ENCODE data around the gene MAP4K2. TPM values are rescaled to one million over a fixed set of nuclear protein-coding genes. Genes with fewer than 3 reads are reported as not detected.

The MAP4K2 gene
- total and polyA plus RNA-seq, 2 donors from 2014 or later = 12.5 to 15.4 TPM

- Histone ChIP-seq H3K27me3 (ENCODE audit: control insufficient read depth, insufficient read depth, low read length) (peaks cover 6% of the 10 kb centered on the region), H3K4me1 (ENCODE audit: control insufficient read depth in 2 of 3, insufficient read depth in 2 of 3, low read depth in 1 of 3, low read length in 3 of 3) (peaks cover 0 to 10% (median 3%) of the 10 kb centered on the region in 3 donors), H3K27ac (ENCODE audit: low read depth in 2 of 2, low read length in 2 of 2) (peak within 1 kb of the TSS; percentile 85 to 92), H3K4me3 (ENCODE audit: low read length in 3 of 3) (peak within 1 kb of the TSS in 2 of 3 donors; percentile 48 to 50), H3K9me3 (ENCODE audit: control insufficient read depth in 2 of 3, insufficient read depth in 1 of 3, low read length in 3 of 3) (no peaks in the 10 kb centered on the region), H3K9ac (ENCODE audit: low read length in 3 of 3) (no peak within 1 kb of the TSS), H3K36me3 (ENCODE audit: control insufficient read depth in 2 of 3, insufficient read depth in 3 of 3, low read length in 3 of 3) (no peaks in the 10 kb centered on the region)
- intact Hi-C loops (cut with DNase I) = no loop called here
- no peak for FAIRE-seq
- peak in 2 of 5 donors; percentile 84 to 93 for DNase-seq
- TF ChIP-seq CTCF (IDR thresholded peaks at IDR 0.05; ENCODE audit: borderline replicate concordance, extremely low read depth, insufficient read depth) = peak; percentile 40
Measured at GRCh38 chr11:64743591-64744543, 59.1 kb downstream of the MAP4K2 start, which contains the start of gene RASGRP2. RASGRP2 (minus strand) TSS chr11:64744142; CDS start chr11:64742866, 1,276 bp downstream.

- peak; percentile 56 for TF ChIP-seq CTCF (IDR thresholded peaks at IDR 0.05; ENCODE audit: borderline replicate concordance, extremely low read depth, insufficient read depth)
- FAIRE-seq (no peak), DNase-seq (peak; percentile 40 to 96 (median 58))
- H3K4me3 ChIP-seq (ENCODE audit: low read length in 3 of 3) = peak overlapping the region in 2 of 3 donors; percentile 48 to 56
- no peaks in the 10 kb centered on the region for H3K36me3 ChIP-seq (ENCODE audit: control insufficient read depth in 2 of 3, insufficient read depth in 3 of 3, low read length in 3 of 3)
- H3K9ac ChIP-seq (ENCODE audit: low read length in 3 of 3) = no peak overlapping the region
- no peaks in the 10 kb centered on the region for H3K9me3 ChIP-seq (ENCODE audit: control insufficient read depth in 2 of 3, insufficient read depth in 1 of 3, low read length in 3 of 3)
- peak overlapping the region; percentile 5 to 67 for H3K27ac ChIP-seq (ENCODE audit: low read depth in 2 of 2, low read length in 2 of 2)
- peaks cover 6% of the 10 kb centered on the region for H3K27me3 ChIP-seq (ENCODE audit: control insufficient read depth, insufficient read depth, low read length)
- intact Hi-C loops (cut with DNase I) = no loop called here
- H3K4me1 ChIP-seq (ENCODE audit: control insufficient read depth in 2 of 3, insufficient read depth in 2 of 3, low read depth in 1 of 3, low read length in 3 of 3) = peaks cover 0 to 10% (median 3%) of the 10 kb centered on the region in 3 donors
Measured at GRCh38 chr11:64742889-64743590, 60.0 kb downstream of the MAP4K2 start.

- Histone ChIP-seq H3K9ac (ENCODE audit: low read length in 3 of 3) (no peak overlapping the region), H3K27me3 (ENCODE audit: control insufficient read depth, insufficient read depth, low read length) (peaks cover 6% of the 10 kb centered on the region), H3K36me3 (ENCODE audit: control insufficient read depth in 2 of 3, insufficient read depth in 3 of 3, low read length in 3 of 3) (no peaks in the 10 kb centered on the region), H3K4me1 (ENCODE audit: control insufficient read depth in 2 of 3, insufficient read depth in 2 of 3, low read depth in 1 of 3, low read length in 3 of 3) (peaks cover 0 to 10% (median 3%) of the 10 kb centered on the region in 3 donors), H3K27ac (ENCODE audit: low read depth in 2 of 2, low read length in 2 of 2) (peak overlapping the region; percentile 5 to 51), H3K4me3 (ENCODE audit: low read length in 3 of 3) (peak overlapping the region in 2 of 3 donors; percentile 48 to 56), H3K9me3 (ENCODE audit: control insufficient read depth in 2 of 3, insufficient read depth in 1 of 3, low read length in 3 of 3) (no peaks in the 10 kb centered on the region)
- DNase-seq = peak in 4 of 5 donors; percentile 54 to 84 (median 66)
- no peak for TF ChIP-seq CTCF (IDR thresholded peaks at IDR 0.05; ENCODE audit: borderline replicate concordance, extremely low read depth, insufficient read depth)
- no peak for FAIRE-seq
- intact Hi-C loops (cut with DNase I) = no loop called here
Measured at GRCh38 chr11:64742087-64742888, 60.7 kb downstream of the MAP4K2 start.

Measured in kidney (tissue), 14 donors.